Breast epithelium (tissue), 3 donors: ENCODE data around the gene GHRL.

ENCODE experiments used
- POLR2A ChIP-seq: fragments of 450-650 bp; IDR thresholded peaks from one replicate; pipeline ENCODE4 v1.6.1; 2016; ENCODE audit warnings: antibody characterized with exemption, mild to moderate bottlenecking, moderate library complexity
- POLR2AphosphoS5 ChIP-seq, 3 donors: sonication (generic); formaldehyde crosslinking; IDR thresholded peaks; one replicate each; pipeline ENCODE4 v1.6.1; 2017; ENCODE audit warnings: antibody characterized with exemption in 3 of 3
- TF ChIP-seq, protein P1 (sequence below), 3 donors: fragments of 450-650 bp; IDR thresholded peaks; one replicate each; pipeline ENCODE4 v1.5.1; 2016 to 2017; ENCODE audit warnings: antibody characterized with exemption in 3 of 3, mild to moderate bottlenecking in 3 of 3, moderate library complexity in 3 of 3

- TF ChIP-seq, protein P1, sequence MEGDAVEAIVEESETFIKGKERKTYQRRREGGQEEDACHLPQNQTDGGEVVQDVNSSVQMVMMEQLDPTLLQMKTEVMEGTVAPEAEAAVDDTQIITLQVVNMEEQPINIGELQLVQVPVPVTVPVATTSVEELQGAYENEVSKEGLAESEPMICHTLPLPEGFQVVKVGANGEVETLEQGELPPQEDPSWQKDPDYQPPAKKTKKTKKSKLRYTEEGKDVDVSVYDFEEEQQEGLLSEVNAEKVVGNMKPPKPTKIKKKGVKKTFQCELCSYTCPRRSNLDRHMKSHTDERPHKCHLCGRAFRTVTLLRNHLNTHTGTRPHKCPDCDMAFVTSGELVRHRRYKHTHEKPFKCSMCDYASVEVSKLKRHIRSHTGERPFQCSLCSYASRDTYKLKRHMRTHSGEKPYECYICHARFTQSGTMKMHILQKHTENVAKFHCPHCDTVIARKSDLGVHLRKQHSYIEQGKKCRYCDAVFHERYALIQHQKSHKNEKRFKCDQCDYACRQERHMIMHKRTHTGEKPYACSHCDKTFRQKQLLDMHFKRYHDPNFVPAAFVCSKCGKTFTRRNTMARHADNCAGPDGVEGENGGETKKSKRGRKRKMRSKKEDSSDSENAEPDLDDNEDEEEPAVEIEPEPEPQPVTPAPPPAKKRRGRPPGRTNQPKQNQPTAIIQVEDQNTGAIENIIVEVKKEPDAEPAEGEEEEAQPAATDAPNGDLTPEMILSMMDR (IDR thresholded peaks at IDR 0.05): no peak
- TF ChIP-seq POLR2A (no peak), POLR2AphosphoS5 (IDR thresholded peaks at IDR 0.05) (no peak)
Observed at GRCh38 chr3:10330319-10330718, 37.6 kb upstream of the GHRL start.
